Measurements from ENCODE around the gene ATP6V0A1.
A peak's percentile ranks its signal among the peaks of the same experiment; 100 is the strongest.
"Not testable (repeated sequence)": the region's sequence is repeated elsewhere in the genome, so short reads cannot be mapped to it uniquely, and the experiment has no call there.

ATP6V0A1 gene

GRCh38 chr17:42477824-42478223 is 19.1 kb downstream of the ATP6V0A1 start:
- not testable (repeated sequence) for FAIRE-seq

GRCh38 chr17:42484304-42484703 is 25.6 kb downstream of the ATP6V0A1 start:
- no peak for FAIRE-seq

GRCh38 chr17:42485680-42486079 is 27.0 kb downstream of the ATP6V0A1 start:
- no peak for FAIRE-seq

GRCh38 chr17:42488032-42488431 is 29.4 kb downstream of the ATP6V0A1 start:
- FAIRE-seq, result no peak

GRCh38 chr17:42493319-42493718 is 34.6 kb downstream of the ATP6V0A1 start:
- FAIRE-seq, result no peak

GRCh38 chr17:42494673-42495072 is 36.0 kb downstream of the ATP6V0A1 start:
- no peak for FAIRE-seq

GRCh38 chr17:42498828-42499227 is 40.1 kb downstream of the ATP6V0A1 start:
- FAIRE-seq, result no peak

GRCh38 chr17:42502091-42502490 is 43.4 kb downstream of the ATP6V0A1 start:
- no peak for FAIRE-seq

GRCh38 chr17:42502926-42503325 is 44.2 kb downstream of the ATP6V0A1 start:
- no peak for FAIRE-seq

GRCh38 chr17:42507671-42508070 is 49.0 kb downstream of the ATP6V0A1 start:
- no peak for FAIRE-seq

- FAIRE-seq, result no peak
Observed at GRCh38 chr17:42508426-42509165, 49.9 kb downstream of the ATP6V0A1 start.

- FAIRE-seq, result no peak
Observed at GRCh38 chr17:42509409-42509808, 50.7 kb downstream of the ATP6V0A1 start.

GRCh38 chr17:42509841-42510240 is 51.2 kb downstream of the ATP6V0A1 start:
- FAIRE-seq, result no peak

- no peak for FAIRE-seq
Observed at GRCh38 chr17:42512246-42512645, 53.6 kb downstream of the ATP6V0A1 start.

- no peak for FAIRE-seq
Observed at GRCh38 chr17:42512733-42513251, 54.1 kb downstream of the ATP6V0A1 start.

- FAIRE-seq, result no peak
Observed at GRCh38 chr17:42513686-42514085, 55.0 kb downstream of the ATP6V0A1 start.

GRCh38 chr17:42514279-42514678 is 55.6 kb downstream of the ATP6V0A1 start:
- no peak for FAIRE-seq

GRCh38 chr17:42514867-42515266 is 56.2 kb downstream of the ATP6V0A1 start:
- no peak for FAIRE-seq

- FAIRE-seq, result peak; percentile 42
Observed at GRCh38 chr17:42517516-42517915, 58.8 kb downstream of the ATP6V0A1 start.

- FAIRE-seq, result no peak
Observed at GRCh38 chr17:42518046-42518754, 59.5 kb downstream of the ATP6V0A1 start.

GRCh38 chr17:42518755-42519545 is 60.3 kb downstream of the ATP6V0A1 start:
- FAIRE-seq, result no peak

- peak; percentile 33 for FAIRE-seq
Observed at GRCh38 chr17:42519546-42520491, 61.1 kb downstream of the ATP6V0A1 start.

Measured in TTC549 (cell line).